MV-4-11 (cell line): Measurements from ENCODE around the gene TTLL8.
A peak's percentile ranks its signal among the peaks of the same experiment; 100 is the strongest.

Experiments used
- DNase-seq: peaks from one replicate; lab custom pipeline; 2025; lab: John Stamatoyannopoulos, UW

TTLL8 gene

DNA sequence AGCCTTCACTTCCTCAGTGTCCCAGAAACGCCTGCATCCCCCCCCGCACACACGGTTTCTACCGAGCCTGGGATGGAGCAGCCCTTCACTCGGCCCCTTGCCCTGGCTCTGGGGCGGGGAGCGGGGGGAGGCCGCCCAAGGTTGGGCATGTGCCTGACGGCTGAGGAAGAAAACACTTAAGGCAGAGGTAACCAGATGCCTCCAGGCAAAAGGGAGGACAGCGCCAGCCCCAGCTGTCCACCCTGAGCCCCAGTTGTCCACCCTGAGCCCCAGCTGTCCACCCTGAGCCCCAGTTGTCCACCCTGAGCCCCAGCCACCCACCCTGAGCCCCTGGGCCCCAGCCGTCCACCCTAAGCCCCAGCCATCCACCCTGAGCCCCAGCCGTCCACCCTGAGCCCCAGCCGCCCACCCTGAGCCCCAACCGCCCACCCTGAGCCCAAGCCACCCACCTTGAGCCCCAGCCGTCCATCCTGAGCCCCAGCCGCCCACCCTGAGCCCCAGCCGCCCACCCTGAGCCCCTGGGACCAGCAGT is 3.8 kb upstream of the TTLL8 start:
- no peak for DNase-seq

- no peak for DNase-seq
These were observed 3.2 kb upstream of the TTLL8 start for GRCh38 chr22:50061141-50061823.

GRCh38 chr22:50060441-50061140 is 2.5 kb upstream of the TTLL8 start:
- no peak for DNase-seq

DNA sequence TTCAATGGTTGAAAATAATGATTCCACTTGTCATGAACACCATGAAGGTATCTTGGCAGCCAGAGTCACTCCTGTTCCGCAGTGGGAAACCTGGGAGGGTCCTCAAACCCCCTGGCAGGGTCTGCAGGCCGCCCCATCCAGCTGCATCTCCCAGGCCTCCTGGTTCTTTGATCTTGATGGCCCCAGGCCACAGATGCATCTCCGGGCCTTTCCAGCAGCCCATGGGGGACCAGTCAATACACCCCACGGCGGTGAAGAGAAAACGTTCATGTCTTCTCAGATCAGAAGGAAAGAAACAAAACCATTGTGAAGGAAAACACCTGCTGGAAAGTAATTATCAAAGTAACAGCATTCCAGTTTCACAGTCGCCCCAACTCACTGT is 1.8 kb upstream of the TTLL8 start:
- DNase-seq: no peak

DNA sequence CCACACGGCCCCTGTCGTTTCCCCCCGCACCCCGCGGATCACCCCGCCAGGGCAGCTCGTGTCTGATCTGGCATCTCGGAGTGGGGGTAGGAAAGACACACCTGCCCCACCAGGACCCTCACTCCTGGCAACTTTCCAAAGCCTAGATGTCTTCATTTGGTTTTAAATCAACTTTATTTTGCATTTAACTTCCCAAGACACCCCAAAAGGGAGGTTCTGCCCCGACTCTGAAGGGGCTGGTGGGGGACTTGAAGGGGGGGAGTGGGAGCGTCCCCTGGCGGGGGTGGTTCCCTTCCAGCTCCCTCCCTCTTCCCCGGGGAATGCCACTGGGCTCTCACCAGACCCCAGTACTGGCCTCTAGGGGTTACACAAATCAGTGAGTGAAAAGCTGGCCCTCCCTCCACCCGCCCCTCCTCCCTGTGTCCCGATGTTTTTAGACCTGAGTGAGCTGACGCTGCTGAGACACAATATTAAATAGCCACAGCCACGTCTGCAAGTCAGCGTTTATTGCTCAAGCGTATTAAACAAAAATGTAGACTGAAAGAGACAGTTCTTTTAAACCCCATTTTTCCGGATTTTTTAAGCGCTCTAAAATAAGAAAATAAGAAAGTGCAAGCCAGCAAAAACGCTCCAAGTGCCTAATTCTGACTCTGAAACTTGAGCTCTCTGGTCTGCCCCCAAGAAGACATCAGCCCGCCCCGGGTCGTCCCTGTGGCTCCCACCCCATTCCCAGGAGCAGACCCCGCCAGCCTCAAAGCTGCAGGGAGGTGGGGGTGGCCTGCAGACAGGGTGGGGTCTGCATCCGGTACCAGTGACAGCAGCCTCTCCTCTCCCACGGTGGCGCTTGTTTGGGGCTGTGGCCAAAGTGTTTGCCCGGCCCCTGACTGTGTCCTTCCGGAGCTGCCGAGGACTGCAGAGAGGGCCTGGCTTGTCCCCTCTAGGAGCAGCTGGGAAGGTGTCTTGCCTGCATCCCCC is 1.1 kb upstream of the TTLL8 start:
- no peak for DNase-seq

DNA sequence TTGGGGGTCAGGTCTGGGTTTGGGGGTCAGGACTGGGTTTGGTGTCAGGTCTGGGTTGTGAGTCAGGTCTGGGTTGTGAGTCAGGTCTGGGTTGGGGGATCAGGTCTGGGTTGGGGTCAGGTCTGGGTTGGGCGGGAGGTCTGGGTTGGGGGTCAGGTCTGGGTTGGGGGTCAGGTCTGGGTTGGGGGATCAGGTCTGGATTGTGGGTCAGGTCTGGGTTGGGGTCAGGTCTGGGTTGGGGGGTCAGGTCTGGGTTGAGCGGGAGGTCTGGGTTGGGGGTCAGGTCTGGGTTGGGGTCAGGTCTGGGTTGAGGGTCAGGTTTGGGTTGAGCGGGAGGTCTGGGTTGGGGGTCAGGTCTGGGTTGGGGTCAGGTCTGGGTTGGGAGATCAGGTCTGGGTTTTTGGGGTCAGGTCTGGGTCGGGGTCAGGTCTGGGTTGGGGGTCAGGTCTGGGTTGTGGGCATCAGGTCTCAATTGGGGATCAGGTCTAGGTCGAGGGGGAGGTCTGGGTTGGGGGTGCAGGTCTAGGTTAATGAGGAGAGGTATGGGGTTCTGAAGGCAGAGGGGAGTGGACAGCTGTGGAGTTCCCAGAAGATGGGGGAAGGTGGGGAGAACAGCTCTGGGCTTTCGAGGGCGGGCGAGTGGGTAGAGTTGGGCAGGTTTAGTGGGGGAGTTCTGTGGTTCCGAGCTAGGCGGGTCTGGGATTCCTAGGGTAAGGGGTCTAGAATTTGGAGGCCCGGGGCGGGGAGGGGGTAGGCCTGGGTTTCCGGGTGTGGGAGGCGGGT is 629 bp downstream of the TTLL8 start:
- DNase-seq: no peak

DNA sequence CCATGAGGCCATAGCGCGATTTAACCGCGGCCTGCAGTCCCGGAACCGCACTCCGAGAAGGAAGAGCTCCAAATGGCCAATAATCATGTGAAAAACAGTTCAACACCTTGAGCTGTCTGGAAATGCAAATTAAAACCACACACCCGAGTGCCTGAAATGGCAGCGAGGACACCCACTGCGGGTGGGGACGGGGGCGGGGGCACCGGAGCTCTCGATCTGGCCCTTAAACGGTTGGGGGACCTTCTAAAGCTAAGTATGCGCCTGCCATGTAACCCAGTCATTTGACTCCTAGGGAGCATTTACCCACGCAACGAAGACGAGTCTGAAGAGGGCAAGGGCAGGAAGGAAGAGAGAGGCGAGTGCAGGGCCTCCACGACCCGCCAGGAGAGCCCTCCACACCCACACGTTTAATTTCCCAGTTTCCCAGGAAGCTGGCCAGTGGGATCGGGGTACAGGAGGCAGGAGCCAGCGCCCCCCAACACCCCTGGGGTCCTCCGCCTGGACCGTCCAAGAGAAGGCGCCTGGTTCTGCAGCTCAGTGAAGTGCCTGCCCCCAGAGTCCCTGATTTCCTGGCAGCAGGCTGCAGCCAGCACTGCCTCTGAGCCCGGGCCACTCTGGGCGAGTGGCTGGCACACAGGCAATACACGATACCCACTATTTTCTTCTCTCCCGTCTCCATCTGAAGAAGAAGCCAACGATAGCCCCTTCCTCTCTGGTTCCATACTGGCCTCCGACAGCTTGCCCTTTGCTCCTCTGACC is 1.7 kb downstream of the TTLL8 start:
- no peak for DNase-seq

GRCh38 chr22:50053861-50054260 is 4.2 kb downstream of the TTLL8 start:
- DNase-seq: no peak

- no peak for DNase-seq
These were observed 6.2 kb downstream of the TTLL8 start for GRCh38 chr22:50051930-50052329.

DNA sequence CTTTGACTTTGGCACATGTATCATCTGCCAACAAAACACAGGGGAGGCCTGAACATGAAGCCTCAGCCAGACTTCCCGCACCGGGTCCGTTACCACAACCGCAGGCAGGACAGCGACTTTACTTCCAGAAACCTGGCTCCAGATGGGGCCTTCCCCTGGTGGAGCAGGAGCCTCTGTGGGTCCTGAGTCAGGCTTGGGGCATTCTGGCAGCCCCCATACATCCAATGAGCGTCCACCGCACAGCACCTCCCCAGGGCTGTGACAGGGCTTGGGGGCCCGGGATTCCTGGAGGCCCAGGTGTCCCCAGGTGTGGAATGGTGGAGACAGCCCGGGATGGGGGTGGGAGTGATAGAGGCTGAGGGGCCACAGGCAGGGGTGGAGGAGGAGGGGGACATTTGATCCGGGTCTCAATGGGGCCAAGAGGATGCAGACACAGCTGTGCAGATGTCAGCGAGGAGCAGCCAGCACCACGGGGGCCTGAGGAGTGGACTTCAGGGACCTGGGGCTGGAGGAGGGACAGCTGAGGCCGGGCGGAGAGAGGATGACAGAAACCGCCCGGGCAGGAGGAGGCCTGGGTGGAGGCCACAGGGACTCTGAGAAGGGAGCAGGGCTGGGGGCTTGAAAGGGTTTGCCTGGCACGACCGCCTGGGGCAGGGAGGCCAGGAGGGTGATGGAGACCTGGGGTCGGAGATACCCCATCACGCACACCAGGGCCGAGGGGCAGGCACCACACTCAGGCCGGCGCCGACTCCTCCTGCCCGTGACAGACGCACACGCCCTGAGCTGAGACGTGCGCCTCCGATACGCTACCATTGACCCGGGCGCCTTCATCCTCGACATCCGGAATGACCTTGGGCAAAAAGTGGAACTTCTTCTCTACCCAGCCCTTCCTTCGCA is 8.6 kb downstream of the TTLL8 start:
- DNase-seq: no peak

DNA sequence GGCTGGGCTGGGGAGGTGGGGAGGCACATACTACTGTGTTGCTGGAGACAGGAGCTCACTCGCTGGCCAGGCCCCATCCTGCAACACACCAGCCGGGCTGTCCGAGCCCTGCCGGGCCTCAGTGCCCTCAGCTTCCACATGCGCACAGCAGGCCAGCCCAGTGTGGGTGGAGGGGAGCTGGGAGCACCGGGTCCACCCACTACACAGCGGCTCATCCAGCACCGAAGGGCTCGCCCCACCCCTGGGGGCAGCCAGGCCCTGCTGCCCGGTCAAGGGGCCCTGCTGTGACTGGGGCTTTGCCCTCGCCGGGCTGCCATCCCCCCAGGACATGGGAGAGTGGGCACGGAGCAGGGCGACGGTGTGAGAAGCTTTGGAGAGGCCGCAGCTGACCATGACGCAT is 9.3 kb downstream of the TTLL8 start:
- DNase-seq: no peak

DNA sequence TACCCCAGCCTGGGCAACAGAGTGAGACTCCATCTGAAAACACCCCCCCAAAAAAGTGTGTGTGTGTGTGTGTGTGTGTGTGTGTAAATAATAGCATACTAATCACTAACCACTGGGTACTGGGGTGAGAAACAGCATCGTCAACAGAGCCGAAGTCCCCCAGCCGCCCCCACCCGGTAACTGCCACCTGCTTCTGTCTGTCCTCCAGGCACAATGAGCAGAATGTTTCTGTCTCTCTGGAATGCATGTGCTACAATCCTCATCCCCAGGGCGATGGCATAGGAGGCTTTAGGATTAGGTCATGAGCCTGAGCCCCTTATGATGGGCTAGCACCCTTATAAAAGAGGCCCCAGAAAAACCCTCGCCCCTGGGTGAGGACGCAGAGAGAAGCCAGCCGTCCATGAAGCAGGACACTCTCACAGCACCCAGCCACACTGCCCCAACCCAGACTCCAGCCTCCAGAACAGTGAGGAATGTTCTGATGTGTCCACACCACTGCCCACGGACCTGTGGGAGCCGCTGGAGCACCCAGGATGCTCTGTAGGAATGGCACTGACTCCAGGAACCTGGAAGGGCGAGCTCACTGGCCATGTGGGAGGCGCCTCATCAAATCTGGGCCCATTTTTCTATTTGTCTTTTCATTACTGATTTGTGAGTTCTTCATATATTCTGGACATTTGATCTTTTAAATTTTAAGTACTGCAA is 9.9 kb downstream of the TTLL8 start:
- no peak for DNase-seq

DNA sequence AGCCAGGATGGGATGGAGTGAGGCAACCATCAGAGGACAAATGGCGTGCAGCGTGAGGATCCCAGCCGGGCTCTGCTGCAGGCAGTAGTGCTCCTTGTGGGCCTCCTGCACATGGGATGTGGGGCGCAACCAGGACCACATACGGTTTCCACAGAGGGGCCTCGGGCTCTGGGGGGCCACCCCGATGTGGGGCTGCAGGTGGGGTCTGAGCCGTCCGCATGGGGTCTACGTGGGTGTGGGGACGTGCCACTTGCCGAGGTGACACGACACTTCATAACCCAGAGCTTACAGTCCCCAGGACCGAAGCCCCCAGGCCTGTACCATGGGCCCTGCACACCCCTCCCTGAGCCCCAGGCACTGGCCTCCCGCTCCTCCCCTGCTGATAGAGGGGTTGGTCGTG is 10.8 kb downstream of the TTLL8 start:
- DNase-seq: no peak

GRCh38 chr22:50046481-50047245 is 11.4 kb downstream of the TTLL8 start:
- no peak for DNase-seq

GRCh38 chr22:50046019-50046415 is 12.1 kb downstream of the TTLL8 start:
- DNase-seq: no peak

DNA sequence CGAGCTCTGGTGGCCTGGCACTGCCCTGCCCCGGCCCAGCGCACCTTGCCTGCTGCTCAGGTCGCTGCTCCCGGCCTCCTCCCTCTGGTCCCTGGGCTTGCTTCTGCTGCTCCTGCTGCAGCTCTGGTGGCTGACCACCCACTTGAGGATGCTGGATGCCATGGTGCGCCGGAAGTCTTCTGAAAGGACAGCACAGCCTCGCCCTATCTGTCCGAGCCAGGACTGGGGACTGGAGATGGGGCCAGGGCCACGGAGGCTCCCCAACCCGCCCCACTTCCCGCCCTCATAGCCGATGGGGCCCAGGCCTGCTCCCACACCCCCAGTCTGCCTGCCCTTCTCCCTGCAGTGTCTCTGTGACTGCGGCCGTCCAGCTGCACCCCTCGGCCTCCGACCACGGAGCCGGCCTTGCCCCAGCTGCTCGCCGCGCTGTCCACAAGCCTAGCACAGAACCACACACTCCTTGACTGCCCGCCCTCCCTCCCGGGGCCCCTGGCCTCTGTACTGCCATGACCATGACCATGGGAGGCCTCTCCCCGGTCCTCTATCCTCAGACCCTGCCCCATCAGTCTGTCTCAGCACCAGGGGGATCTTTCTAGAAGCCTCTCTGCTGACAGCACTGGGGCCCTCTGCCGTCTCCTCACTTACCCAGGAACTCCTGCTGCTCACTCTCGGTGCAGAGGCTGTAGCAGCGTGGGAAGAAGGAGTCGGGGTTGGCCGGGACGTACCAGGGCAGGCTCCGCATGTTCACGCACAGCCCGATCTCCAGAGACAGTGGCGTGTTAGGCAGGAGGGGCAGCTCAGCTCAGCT is 12.7 kb downstream of the TTLL8 start:
- DNase-seq: no peak

DNA sequence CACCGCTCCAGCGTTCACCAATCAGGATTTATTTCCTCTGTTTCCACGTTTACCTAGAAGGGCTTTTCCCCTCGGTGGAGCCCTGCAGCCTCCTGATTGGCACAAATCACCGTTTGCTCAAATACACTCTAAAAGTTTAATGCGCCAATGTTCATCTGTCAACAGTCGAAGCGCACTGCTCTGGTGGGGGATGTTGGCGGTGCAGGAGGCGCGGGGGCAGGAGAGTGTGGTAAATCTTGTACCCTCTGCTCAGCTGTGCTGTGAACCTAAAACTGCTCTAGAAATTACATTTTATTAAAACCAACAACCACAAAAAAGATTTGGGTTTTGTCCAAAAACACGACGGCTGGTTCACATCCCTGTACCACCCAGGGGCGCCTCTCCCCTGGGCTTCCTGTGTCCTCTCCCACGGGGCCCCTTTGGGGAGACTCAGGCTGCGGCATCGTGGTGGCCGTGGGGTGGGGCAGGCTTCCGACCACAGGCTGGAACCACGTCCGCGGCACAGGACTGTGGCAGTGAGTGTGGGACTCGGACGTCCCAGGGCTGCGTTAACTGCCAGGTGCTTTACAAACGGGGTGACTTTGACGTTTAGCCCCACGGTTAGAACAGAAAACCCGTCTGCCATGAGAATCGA is 13.5 kb downstream of the TTLL8 start:
- peak; percentile 12 for DNase-seq
